ENCODE data around the gene TRAPPC1. TPM values are rescaled to one million over a fixed set of nuclear protein-coding genes. Genes with fewer than 3 reads are reported as not detected.

The TRAPPC1 gene, protein sequence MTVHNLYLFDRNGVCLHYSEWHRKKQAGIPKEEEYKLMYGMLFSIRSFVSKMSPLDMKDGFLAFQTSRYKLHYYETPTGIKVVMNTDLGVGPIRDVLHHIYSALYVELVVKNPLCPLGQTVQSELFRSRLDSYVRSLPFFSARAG
- 321 and 349 TPM in 2 replicates for polyA plus RNA-seq

GRCh38 chr17:7931709-7932482 is at the start of gene TRAPPC1, which contains the start of gene CNTROB:
Gene TRAPPC1 (minus strand): TSS chr17:7931946. CDS start chr17:7931829, 117 bp downstream.
Gene CNTROB (plus strand): TSS chr17:7932206. CDS start chr17:7933080, 874 bp downstream.

GRCh38 chr17:7929158-7930023 is 2.4 kb downstream of the TRAPPC1 start, which contains the start of gene KCNAB3:
Gene KCNAB3 (minus strand): TSS chr17:7929856. CDS start chr17:7929435, 421 bp downstream.

GRCh38 chr17:7915611-7916384 is 15.9 kb downstream of the TRAPPC1 start, which contains the start of gene RNF227:
Gene RNF227 (minus strand): TSS chr17:7916289. CDS start chr17:7916195, 94 bp downstream.

GRCh38 chr17:7888184-7888920 is 43.4 kb downstream of the TRAPPC1 start, which contains the start of gene CHD3:
Gene CHD3 (plus strand): TSS chr17:7888789. CDS start chr17:7889001, 212 bp downstream.

Other genes with a start within 250 kb of the TRAPPC1 start
- gene TP53, start 244.5 kb downstream of the TRAPPC1 start, polyA plus RNA-seq, result 3.0 and 3.7 TPM in 2 replicates
- 1.1 and 1.4 TPM in 2 replicates for gene WRAP53, start 243.5 kb downstream of the TRAPPC1 start, polyA plus RNA-seq
- gene EFNB3, start 226.7 kb downstream of the TRAPPC1 start, polyA plus RNA-seq, result 2.8 TPM in 1 of 2 replicates, not detected in the other
- gene DNAH2, start 214.2 kb downstream of the TRAPPC1 start, polyA plus RNA-seq, result 0.16 TPM in 1 of 2 replicates, not detected in the other
- gene KDM6B, start 97.7 kb downstream of the TRAPPC1 start, polyA plus RNA-seq, result 0.12 and 0.13 TPM in 2 replicates
- 0.30 TPM in 1 of 2 replicates, not detected in the other for gene TMEM88, start 76.9 kb downstream of the TRAPPC1 start, polyA plus RNA-seq
- gene NAA38, start 74.4 kb downstream of the TRAPPC1 start, polyA plus RNA-seq, result 349 and 437 TPM in 2 replicates
- 3.8 and 6.4 TPM in 2 replicates for gene CYB5D1, start 73.9 kb downstream of the TRAPPC1 start, polyA plus RNA-seq
- 4.2 and 5.0 TPM in 2 replicates for gene CHD3, start 43.2 kb downstream of the TRAPPC1 start, polyA plus RNA-seq
- 0.75 and 0.94 TPM in 2 replicates for gene RNF227, start 15.7 kb downstream of the TRAPPC1 start, polyA plus RNA-seq
- 0.58 TPM in 1 of 2 replicates, not detected in the other for gene KCNAB3, start 2.1 kb downstream of the TRAPPC1 start, polyA plus RNA-seq
- gene CNTROB, start 260 bp upstream of the TRAPPC1 start, polyA plus RNA-seq, result 0.53 and 3.7 TPM in 2 replicates
- not detected in 2 replicates for gene GUCY2D, start 70.7 kb upstream of the TRAPPC1 start, polyA plus RNA-seq
- gene ALOX15B, start 107.1 kb upstream of the TRAPPC1 start, polyA plus RNA-seq, result not detected in 2 replicates
- 1.2 TPM in 1 of 2 replicates, not detected in the other for gene ALOX12B, start 155.8 kb upstream of the TRAPPC1 start, polyA plus RNA-seq
- not detected in 2 replicates for gene ALOXE3, start 186.6 kb upstream of the TRAPPC1 start, polyA plus RNA-seq
- not detected in 2 replicates for gene HES7, start 192.2 kb upstream of the TRAPPC1 start, polyA plus RNA-seq
- gene PER1, start 220.5 kb upstream of the TRAPPC1 start, polyA plus RNA-seq, result 0.32 and 0.97 TPM in 2 replicates
- 221 and 250 TPM in 2 replicates for gene VAMP2, start 231.0 kb upstream of the TRAPPC1 start, polyA plus RNA-seq
- 3.1 and 12.4 TPM in 2 replicates for gene TMEM107, start 244.4 kb upstream of the TRAPPC1 start, polyA plus RNA-seq